GM19099 (cell line): ENCODE results near the gene DNM3.

ENCODE experiments used
- POLR2A ChIP-seq: IDR thresholded peaks from 3 replicates; pipeline ENCODE4 v1.6.1; 2011; ENCODE audit warnings: low read depth; ENCODE audit not compliant: insufficient read length; ENCODE audit errors: extremely low read depth

DNM3 gene

DNA sequence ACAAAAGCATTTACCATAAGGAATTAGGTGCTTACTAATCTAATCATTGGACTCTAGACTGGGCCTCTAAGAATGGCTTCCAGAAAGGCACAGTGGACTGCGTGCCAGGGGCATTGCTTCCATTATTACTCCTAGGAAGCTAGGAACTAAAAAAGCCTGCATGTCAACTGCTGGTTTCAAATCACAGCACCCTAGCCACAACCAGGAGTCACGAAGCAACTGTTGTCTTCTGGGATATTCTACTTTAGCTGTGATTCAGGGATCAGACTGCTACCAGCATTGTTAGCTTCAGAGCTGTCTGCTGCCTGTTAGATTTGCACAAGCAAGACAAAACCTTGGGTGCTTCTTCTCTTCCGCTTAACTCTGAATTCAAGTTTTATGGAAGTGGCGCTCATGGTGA, 38.3 kb downstream of the DNM3 start:
- no peak for TF ChIP-seq POLR2A

DNA sequence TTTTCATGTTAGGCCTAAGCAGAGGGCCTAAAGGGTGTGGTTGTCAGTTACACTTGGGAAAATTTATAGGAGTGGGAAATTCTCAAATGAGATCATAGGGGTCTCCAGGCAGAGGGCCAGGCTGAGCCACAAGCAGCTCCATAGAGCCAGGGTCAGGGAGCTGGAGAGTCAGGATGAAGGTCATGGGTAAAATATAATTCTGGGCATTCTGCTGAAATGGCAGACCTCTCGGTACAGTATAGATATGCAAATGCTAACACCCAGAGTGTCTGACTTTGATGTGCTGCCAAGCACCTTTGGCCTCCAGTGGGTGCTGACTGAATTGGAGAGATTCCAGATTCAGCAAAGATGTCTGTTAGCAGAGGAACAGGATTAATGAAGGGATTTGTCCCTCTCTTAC, 40.1 kb downstream of the DNM3 start:
- TF ChIP-seq POLR2A = no peak

DNA sequence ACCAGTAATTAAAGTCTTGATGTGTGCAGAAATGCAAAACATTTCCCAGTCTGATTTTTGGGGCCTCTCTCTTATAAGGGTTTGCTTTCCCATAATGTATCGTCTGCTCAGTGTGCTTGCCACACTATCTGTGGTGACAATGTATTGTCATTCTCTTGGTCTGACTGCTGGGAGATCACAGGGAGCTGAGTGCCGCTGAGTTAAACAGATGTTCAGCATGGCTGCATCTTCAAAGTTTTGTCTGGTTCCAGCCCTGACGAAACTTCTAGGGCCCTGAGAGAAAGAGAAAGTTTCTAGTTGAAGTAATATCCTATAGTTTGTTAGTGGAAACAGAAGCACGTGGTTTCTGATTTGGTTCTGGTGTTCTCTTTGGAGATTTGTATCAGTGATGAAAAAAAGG, 42.6 kb downstream of the DNM3 start:
- TF ChIP-seq POLR2A = no peak

GRCh38 chr1:171884475-171884874, 43.2 kb downstream of the DNM3 start:
- no peak for TF ChIP-seq POLR2A

- TF ChIP-seq POLR2A = no peak
These were observed 48.8 kb downstream of the DNM3 start for GRCh38 chr1:171890131-171890530.

DNA sequence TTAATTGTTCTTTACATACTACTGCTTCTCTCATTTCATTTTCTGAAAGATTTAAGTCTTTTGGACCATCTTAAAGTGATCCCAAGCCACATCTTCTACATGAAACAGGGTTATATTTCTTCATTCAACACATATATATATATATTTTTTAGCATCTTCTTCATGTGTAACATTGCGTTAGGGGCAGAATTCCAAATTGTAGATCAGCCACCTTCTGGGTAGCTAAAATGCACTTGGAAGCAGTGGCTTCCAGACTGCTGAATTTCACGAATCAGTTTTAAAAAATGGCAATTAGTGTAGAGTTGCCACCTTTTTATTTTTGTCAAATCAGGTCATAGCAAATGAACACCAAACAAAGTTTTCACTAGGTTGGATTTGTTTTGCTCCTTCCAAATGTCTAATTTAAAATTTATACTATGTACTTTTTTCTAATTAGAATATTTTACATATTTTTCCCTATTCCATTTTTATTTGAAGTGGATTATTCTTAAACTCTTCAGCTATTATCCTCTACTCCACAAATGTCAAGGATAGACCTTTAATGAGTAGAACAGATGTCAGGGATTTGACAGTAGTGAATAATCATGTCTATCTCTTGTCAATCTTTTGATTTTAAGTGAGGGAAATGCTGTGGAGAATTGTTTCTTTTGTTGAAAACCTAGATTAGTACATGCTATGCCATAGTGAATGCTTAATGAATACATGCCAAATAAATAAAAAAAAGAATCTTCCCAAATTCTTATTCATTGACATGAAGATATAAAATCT, 55.8 kb downstream of the DNM3 start:
- no peak for TF ChIP-seq POLR2A

GRCh38 chr1:171898941-171899340, 57.6 kb downstream of the DNM3 start:
- TF ChIP-seq POLR2A = no peak

GRCh38 chr1:171899838-171900237, 58.5 kb downstream of the DNM3 start:
- no peak for TF ChIP-seq POLR2A

DNA sequence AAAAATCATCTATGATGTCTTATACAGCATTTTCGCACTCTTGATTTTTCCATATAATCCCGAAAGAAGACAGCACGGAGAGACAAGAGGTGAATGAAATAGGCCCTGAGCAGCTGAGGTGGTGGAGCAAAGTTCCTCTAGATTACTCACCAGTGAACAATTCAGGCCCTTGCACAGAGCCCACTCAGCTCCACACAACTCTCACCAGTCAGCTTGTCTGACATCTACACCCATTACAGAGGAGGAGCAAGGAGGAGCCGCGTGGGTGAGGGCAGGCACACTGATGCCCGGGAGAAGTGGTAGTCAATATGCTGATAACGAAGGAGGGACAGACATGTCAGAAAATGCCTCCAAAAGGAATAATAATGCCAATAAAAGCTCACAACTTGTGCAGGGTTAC, 59.9 kb downstream of the DNM3 start:
- no peak for TF ChIP-seq POLR2A

DNA sequence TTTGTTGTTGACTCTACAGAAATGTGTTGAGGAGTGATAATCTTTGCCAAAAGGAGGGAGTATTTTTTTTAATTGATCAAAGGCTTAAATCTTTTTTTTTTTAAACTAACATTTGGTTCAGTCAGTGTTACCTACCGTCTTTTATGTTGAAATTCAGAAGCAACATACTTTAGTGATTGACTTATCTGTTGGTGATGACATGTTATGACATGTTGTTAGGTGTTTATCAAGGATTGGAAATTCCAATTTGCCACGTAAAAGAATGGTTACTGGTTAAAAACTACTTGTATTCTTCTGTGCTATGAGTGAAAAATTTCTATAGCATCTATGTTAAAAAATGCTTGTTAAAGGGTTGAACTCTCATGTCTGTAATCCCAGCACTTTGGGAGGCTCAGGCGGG, 61.2 kb downstream of the DNM3 start:
- TF ChIP-seq POLR2A = no peak

DNA sequence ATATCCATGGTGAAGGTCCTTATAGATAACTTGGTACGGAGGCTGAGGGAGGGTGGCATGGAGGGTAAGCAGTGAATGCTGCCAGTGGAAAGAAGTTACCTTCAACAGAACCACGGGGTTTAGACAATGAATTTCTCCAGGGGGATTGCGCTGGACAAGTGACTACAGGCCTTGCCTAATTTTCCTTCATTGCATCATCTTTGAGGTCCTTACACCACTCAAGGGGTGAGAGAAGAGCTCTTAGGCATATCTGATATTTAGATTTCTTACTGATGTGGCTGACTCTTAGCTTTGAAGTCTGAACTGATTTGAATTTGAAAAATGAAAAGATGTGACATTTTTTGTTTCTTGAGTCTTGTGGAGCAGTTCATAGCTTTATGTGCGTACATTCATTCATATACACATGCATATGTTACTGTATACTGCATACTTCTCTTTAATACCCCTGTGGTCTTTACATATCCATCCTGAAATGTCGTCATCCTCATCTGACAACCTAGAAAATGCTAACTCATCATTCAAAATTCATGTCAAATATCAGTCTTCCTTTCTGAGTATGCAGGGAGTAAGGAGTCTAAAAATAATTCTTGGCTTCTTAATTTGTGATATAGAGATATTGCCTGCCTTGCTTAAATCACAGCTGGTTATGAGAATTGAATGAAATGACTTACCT, 63.6 kb downstream of the DNM3 start:
- TF ChIP-seq POLR2A = no peak

DNA sequence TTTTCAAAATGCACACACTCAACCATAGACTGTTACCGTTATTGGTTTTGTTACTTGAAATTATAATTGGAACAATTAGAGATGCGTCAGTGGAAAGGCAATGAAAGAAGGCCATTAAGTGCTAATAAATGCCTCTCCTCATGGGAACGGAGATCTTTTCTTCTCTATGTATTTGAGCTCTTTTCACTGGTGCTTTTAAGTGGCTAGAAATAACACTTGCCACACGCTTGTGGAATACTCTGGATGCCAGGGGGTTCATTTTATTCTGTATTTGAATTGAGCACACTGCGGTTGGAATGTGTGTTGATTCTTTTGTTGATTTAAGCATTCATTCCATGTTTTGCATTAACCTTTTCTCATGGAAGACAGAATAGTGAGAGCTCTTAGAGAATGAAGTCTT, 68.4 kb downstream of the DNM3 start:
- no peak for TF ChIP-seq POLR2A

DNA sequence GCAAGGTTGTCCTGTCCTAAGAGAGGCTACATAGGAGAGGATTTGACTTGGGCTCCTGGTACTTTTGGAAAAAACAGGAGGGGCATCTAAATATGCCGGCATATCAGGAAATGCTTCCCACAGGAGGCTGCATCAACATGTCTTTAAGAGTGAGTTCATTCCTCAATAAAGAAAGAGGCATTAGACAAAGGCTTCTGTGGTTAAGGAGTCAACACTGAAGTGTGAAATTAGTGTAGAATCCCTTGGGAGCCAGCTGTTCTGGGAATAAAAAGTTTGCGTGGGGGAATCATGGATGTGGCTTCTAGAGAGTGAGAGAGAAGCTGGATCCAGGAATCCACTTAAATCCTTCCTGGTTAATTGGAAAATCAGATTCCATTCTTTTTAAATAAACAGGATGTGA, 69.5 kb downstream of the DNM3 start:
- no peak for TF ChIP-seq POLR2A

- no peak for TF ChIP-seq POLR2A
These were observed 70.2 kb downstream of the DNM3 start for GRCh38 chr1:171911506-171911905.

GRCh38 chr1:171912509-171913175, 71.3 kb downstream of the DNM3 start:
- TF ChIP-seq POLR2A = no peak

DNA sequence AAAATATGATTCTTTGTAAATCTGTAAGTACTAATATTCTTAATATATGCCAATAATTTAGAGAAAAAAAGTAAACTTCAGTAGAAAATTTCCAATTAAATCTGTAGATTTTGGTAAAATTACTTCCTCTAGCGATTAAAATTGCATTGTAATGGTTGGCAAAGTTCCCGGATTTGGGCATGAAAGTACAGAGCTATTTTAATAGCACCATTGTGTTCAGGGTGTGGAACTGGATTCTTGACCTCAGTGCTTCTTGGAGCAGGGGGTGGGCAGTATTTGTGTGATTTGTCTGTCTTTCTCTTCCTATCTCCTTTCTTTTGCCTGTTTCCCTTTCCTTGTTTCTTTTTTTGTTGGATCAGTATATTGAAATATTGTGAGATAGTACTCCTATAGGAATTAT, 72.1 kb downstream of the DNM3 start:
- no peak for TF ChIP-seq POLR2A
